Keratinocyte (primary cell): Measurements from ENCODE around the gene MX2.

ENCODE experiments used
- EZH2 ChIP-seq: IDR thresholded peaks from one replicate; pipeline ENCODE4 v1.6.1; 2012; ENCODE audit warnings: inconsistent platforms, mild to moderate bottlenecking, low read length, moderate library complexity
- TF ChIP-seq, protein P1 (sequence below), 3 experiments: IDR thresholded peaks in 1 of 3; conservative IDR thresholded peaks in 1 of 3; optimal IDR thresholded peaks in 1 of 3; 2 replicates in 2 of 3; 3 replicates in 1 of 3; pipeline versions ENCODE3 to v1.5.1; 2011; ENCODE audit warnings: low read length in 3 of 3, mild to moderate bottlenecking in 3 of 3, moderate library complexity in 2 of 3, control low read depth in 1 of 3, inconsistent platforms in 1 of 3; ENCODE audit not compliant: insufficient read depth in 2 of 3; ENCODE audit errors: extremely low read depth in 1 of 3

DNA sequence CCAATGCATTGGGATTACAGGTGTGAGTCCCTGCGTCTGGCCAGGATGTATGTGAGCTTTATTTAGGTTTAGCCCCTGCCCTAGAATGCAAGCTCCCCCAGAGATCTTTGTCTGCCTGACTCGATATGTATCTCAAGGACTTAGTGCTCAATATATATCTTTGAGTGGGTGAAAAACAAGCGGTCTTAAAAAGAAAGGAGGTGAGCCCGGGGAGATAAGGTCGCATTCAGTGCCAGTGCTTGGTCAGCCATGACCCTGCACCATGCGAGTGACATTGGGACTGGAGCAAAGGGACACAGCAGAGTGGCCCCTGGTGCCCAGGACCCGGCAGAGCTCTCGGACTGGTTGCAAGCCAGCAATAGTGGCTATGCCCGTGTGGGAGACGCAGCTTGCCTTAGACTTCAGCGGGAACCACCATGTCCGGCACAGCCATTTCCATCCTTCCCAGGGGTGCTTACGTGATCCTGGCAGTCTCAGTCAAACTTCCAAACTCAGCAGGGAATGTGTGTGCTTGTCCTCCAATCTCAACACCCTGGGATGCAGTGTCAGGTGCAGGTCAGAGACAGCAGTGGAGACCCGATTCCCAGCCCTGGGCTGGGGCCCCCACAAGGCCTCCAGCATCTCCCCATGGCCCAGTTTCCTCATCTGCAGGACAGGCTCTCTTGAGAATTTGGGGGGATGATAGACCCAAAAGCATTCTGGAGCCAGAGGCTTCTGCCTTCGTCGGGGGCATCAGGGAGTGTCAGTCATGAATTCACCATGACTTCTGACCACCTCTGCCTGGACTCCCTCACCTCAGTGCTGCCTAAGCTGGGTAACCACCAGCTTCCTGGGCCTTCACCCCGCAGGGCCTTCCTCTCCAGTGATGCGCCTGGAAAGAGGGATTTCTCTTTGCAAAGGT lies 1.8 kb downstream of the MX2 start:
- TF ChIP-seq, protein P1, sequence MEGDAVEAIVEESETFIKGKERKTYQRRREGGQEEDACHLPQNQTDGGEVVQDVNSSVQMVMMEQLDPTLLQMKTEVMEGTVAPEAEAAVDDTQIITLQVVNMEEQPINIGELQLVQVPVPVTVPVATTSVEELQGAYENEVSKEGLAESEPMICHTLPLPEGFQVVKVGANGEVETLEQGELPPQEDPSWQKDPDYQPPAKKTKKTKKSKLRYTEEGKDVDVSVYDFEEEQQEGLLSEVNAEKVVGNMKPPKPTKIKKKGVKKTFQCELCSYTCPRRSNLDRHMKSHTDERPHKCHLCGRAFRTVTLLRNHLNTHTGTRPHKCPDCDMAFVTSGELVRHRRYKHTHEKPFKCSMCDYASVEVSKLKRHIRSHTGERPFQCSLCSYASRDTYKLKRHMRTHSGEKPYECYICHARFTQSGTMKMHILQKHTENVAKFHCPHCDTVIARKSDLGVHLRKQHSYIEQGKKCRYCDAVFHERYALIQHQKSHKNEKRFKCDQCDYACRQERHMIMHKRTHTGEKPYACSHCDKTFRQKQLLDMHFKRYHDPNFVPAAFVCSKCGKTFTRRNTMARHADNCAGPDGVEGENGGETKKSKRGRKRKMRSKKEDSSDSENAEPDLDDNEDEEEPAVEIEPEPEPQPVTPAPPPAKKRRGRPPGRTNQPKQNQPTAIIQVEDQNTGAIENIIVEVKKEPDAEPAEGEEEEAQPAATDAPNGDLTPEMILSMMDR (optimal IDR thresholded peaks at IDR 0.05 in 1 of 3, IDR thresholded peaks at IDR 0.05 in 1 of 3, conservative IDR thresholded peaks at IDR 0.05 in 1 of 3; ENCODE audit: extremely low read depth in 1 of 3, insufficient read depth in 2 of 3, low read length in 3 of 3): no peak
- TF ChIP-seq EZH2: no peak
